SK-N-MC (cell line): Measurements from ENCODE around the gene RFC5.

ENCODE experiments used
- EZH2 ChIP-seq: fragments of 200-600 bp; sonication (generic); IDR thresholded peaks from one replicate; pipeline ENCODE4 v1.6.1; 2017; ENCODE audit warnings: antibody characterized with exemption
- POLR2AphosphoS5 ChIP-seq: IDR thresholded peaks from 2 replicates; pipeline ENCODE4 v1.6.1; 2012; ENCODE audit warnings: mild to moderate bottlenecking, low read depth, low read length, borderline replicate concordance

- TF ChIP-seq POLR2AphosphoS5 (no peak), EZH2 (no peak)
Observed at GRCh38 chr12:117986705-117987469, 29.6 kb upstream of the RFC5 start.
